ENCODE results near the gene PATJ.
"Not testable (repeated sequence)": the region's sequence is repeated elsewhere in the genome, so short reads cannot be mapped to it uniquely, and the experiment has no call there.

Gene PATJ

GRCh38 chr1:62209931-62210595 lies 467.8 kb downstream of the PATJ start:
- no peak for DNase-seq (ENCODE audit: low read depth, low spot score)

- no peak for DNase-seq (ENCODE audit: low read depth, low spot score)
Measured at GRCh38 chr1:62210960-62211359, 468.7 kb downstream of the PATJ start.

- DNase-seq (ENCODE audit: low read depth, low spot score) = no peak
Measured at GRCh38 chr1:62212411-62212810, 470.1 kb downstream of the PATJ start.

GRCh38 chr1:62213075-62213914 lies 471.0 kb downstream of the PATJ start:
- no peak for DNase-seq (ENCODE audit: low read depth, low spot score)

- no peak for DNase-seq (ENCODE audit: low read depth, low spot score)
Measured at GRCh38 chr1:62218604-62219003, 476.3 kb downstream of the PATJ start.

GRCh38 chr1:62220456-62220855 lies 478.2 kb downstream of the PATJ start:
- not testable (repeated sequence) for DNase-seq (ENCODE audit: low read depth, low spot score)

- no peak for DNase-seq (ENCODE audit: low read depth, low spot score)
Measured at GRCh38 chr1:62221171-62221570, 478.9 kb downstream of the PATJ start.

- no peak for DNase-seq (ENCODE audit: low read depth, low spot score)
Measured at GRCh38 chr1:62222321-62222720, 480.0 kb downstream of the PATJ start.

- DNase-seq (ENCODE audit: low read depth, low spot score) = no peak
Measured at GRCh38 chr1:62224182-62224581, 481.9 kb downstream of the PATJ start.

- DNase-seq (ENCODE audit: low read depth, low spot score) = no peak
Measured at GRCh38 chr1:62227496-62227895, 485.2 kb downstream of the PATJ start.

Measured in activated naive CD8-positive, alpha-beta T cell treated with anti-CD3 and anti-CD28 coated beads, Interleukin-2, amount 50 U/mL, for 16 hours (primary cell).